ENCODE data around the gene TSPAN3.

TSPAN3 gene

DNA sequence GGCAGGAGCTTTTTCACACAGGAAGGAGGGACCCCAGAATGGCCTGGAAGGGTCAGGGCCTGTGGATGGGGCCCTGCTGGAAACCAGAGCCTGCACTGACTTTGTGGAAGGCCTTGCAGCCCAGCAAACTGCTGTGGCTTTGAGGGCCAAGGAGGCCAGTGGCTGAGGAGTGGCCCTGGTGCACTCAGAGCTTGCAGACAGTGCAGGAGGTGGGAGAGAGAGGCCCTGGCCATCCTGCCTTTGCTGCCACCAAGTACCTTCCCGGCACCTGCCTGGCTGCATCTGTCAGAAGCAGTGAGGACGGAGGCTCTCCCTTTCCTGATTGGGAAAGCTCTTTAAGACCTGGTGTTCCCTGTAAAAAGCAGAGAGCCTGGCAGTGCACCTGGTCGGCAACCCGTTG lies 69.6 kb downstream of the TSPAN3 start:
- no peaks in the 10 kb centered on the region for H3K36me3 ChIP-seq (replicated peaks)
- in situ Hi-C loops (cut with MboI; ENCODE audit: low sequenced_read_pairs), result no loop called here
- peaks cover 7% of the 10 kb centered on the region for H3K27me3 ChIP-seq (ENCODE audit: low read depth)
- H3K9me3 ChIP-seq, result no peaks in the 10 kb centered on the region
- no peak overlapping the region for H3K4me3 ChIP-seq
- DNase-seq (ENCODE audit: low spot score in 2 of 2), result no peak
- H3K4me1 ChIP-seq, result no peaks in the 10 kb centered on the region

DNA sequence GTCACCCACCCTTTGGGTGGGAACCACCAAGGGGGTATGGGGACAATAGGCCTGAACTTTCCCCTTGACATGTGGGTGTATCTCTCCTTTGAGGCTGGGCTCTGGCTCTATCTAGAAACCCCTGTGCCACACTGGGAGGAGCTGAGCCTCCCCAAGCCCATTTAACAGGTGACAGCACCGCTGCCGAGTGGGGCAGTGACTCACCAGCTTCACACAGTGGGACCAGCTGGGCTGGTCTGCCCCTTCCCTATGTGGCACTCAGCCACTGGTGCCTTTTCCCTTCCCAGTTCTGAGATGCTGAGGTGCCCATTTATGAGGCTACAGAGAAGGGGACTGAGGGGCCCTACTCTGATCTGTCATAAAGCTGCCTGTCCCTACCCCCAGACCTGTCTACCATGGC lies 70.9 kb downstream of the TSPAN3 start:
- Histone ChIP-seq H3K36me3 (replicated peaks) (no peaks in the 10 kb centered on the region), H3K4me1 (no peaks in the 10 kb centered on the region), H3K4me3 (no peak overlapping the region), H3K27me3 (ENCODE audit: low read depth) (peaks cover 7% of the 10 kb centered on the region; the same call in 1 of the 2 replicates), H3K9me3 (no peaks in the 10 kb centered on the region)
- in situ Hi-C loops (cut with MboI; ENCODE audit: low sequenced_read_pairs), result no loop called here
- DNase-seq (ENCODE audit: low spot score in 2 of 2), result no peak

DNA sequence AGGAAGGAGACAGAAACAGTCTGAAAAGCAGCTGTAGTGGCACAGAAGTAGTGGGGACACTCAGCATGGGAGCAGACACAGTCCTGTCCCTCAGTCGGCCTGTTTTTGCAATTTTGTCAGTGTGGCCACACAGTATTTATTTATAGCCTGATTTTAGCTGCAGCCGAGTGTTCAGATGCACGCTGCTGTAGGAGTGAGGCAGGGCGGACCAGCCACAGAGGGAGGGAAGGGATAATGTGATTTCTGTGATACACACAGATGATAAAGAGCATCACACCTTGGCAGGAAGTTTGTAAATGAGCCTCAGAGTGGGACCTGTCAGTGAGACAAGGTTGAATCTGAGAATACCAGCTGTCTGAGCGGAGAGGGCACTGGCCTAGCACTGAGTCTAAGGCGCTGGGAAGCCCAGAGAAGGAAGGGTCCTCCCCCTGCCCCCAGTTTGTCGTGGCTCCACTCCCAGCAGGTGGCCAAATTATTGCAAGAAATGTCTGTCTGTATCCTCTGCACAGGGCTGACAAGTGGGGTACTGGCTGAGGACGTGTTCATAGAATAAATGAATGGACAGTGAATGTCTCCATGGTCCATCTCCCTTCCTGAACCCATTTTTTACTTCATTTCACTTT lies 72.1 kb downstream of the TSPAN3 start:
- Histone ChIP-seq H3K27me3 (ENCODE audit: low read depth) (peaks cover 7% of the 10 kb centered on the region; the same call in 1 of the 2 replicates), H3K4me3 (no peak overlapping the region), H3K4me1 (no peaks in the 10 kb centered on the region), H3K9me3 (no peaks in the 10 kb centered on the region), H3K36me3 (replicated peaks) (no peaks in the 10 kb centered on the region)
- no peak for DNase-seq (ENCODE audit: low spot score in 2 of 2)
- in situ Hi-C loops (cut with MboI; ENCODE audit: low sequenced_read_pairs), result no loop called here

DNA sequence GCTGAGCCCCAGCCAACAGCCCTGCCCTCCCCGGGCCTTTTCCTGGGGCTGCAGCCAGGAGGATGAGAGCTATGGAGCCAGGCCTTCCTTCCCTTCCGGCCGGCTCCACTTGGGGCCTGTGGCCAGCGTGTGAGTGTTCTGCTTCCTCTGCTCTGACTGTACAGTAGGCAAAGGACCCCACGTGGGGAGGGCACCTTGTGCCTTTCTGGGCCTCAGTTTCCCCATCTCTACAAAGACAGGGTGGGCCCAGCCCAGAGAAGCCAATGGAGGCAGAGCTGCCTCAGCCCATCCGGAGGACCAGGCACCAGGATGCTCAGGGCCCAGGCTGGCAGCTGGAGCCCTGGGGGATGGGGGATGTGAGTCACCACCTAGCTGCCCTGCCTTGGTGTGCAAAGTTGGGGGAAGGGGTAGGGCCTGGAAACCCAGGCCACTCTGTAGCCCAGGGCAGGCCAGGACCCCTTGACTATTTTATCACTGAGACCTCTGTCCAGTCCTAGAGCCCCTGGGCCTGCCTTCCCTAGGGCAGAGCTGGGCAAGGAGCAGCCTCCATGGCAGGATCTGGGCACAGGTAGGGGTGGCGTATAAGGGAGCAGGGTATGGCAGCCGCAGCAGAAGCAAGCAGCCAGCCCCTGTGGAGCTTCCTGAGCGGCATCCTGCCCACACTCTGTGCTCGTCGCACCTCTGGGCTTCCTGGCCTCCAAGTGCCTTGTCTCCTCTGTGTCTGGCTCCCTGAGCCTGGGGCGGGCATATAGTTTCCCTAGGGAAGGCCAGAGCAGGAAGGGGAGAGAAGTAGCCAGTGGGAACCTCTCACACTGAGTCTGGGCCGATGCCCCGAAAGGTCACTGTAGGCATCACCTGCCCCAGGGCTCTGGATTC lies 74.1 kb downstream of the TSPAN3 start:
- Histone ChIP-seq H3K36me3 (replicated peaks) (no peaks in the 10 kb centered on the region), H3K4me1 (no peaks in the 10 kb centered on the region), H3K4me3 (no peak overlapping the region), H3K9me3 (no peaks in the 10 kb centered on the region), H3K27me3 (ENCODE audit: low read depth) (peaks cover 7% of the 10 kb centered on the region; the same call in 1 of the 2 replicates)
- DNase-seq (ENCODE audit: low spot score in 2 of 2), result no peak
- in situ Hi-C loops (cut with MboI; ENCODE audit: low sequenced_read_pairs), result no loop called here

DNA sequence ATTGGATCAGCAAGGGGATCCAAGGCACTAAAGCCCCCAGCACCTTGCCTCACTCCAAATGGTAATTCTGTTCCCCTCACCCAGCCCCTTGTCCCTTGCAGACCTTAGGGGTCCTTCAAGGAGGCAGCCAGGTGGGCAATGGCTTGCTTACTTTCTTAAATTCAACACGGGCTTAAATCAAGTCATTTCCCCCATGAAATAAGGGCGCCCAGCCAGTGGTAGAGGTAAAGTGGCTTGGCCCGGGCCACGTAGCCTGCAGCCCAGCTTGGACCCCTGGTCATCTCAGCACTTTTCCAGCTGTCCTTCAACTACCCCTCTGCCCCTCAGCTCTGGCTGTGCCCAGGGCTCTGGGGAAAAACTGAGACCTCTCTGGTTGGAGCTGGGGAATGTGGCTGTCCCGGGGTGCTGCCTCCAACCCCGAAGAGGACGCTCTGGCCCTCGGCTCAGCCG lies 74.8 kb downstream of the TSPAN3 start:
- Histone ChIP-seq H3K36me3 (replicated peaks) (no peaks in the 10 kb centered on the region), H3K9me3 (no peaks in the 10 kb centered on the region), H3K4me1 (no peaks in the 10 kb centered on the region), H3K4me3 (no peak overlapping the region), H3K27me3 (ENCODE audit: low read depth) (peaks cover 7% of the 10 kb centered on the region; the same call in 1 of the 2 replicates)
- no peak for DNase-seq (ENCODE audit: low spot score in 2 of 2)
- in situ Hi-C loops (cut with MboI; ENCODE audit: low sequenced_read_pairs), result no loop called here

DNA sequence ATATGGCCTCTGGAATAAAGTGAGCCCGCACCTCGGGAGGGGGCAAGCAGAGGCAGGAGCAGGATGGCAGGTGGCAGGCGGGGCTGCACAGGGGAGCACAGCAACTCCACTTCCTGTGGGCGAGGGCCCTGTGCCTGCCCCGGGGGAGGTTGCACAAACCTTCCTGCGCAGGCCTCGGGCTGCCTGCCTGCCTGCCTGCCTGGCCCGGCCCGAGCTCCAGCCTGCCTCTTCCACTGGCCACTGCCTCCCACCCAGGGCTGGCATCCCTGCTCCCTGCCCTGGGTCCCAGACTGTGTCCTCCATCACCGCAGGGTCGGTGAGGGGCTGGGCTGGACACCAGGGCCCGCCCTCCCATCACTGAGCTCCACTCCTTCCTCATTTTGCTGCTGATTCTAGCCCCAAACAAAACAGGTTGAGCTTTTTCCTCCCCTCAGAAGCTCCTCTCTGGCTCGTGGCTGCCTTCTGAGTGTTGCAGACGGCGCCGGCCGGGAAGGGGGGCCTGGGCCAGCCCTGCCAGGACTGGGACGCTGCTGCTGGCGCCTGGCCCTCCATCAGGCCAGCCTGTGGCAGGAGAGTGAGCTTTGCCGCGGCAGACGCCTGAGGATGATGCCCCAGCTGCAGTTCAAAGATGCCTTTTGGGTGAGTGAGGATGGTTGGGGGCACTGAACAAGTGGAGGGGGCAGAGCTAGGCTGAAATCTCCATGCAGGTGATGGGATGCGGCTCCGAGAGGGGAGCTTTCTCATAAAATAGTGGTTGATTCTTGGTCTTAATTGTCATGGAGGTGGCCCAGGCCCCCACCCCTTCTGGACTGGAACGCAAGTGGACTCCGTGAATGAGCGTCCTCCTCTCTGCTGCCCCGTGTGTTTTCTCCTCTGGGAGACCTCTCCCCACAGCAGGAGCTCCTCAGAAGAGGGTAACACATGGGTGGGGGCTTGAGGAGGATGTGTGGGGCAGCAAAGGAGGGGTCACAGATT lies 75.7 kb downstream of the TSPAN3 start, which contains the start of gene PSTPIP1:
TSS of gene PSTPIP1 (plus strand) at position 156 of the 975 bp plus-strand sequence. CDS start at position 604, 448 bp downstream.
- no peak for DNase-seq (ENCODE audit: low spot score in 2 of 2)
- H3K4me1 ChIP-seq, result no peaks in the 10 kb centered on the region
- no peak within 1 kb of the TSS for H3K4me3 ChIP-seq
- no peaks in the 10 kb centered on the region for H3K36me3 ChIP-seq (replicated peaks)
- no peaks in the 10 kb centered on the region for H3K9me3 ChIP-seq
- peaks cover 7% of the 10 kb centered on the region; the same call in 1 of the 2 replicates for H3K27me3 ChIP-seq (ENCODE audit: low read depth)
- in situ Hi-C loops (cut with MboI; ENCODE audit: low sequenced_read_pairs), result no loop called here

DNA sequence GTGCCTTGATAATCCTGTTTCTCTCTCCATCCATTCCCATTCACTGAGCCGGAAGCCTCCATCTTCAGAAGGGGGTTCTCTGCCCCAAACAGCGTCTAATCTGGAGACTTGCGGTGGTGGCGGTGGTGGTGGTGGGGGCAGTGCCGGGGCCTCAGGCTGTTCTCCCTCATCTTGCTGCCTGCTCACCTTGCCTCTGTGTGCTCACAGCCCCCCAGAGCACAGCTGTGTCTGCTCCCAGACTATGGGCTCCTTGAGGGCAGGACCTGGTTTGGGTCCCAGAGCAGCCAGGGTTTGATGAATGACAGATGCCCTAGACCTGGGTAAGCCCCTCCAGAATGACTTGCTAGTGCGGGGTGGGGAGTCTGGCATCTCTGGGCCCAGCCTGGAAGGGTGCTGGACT lies 76.4 kb downstream of the TSPAN3 start:
- Histone ChIP-seq H3K36me3 (replicated peaks) (no peaks in the 10 kb centered on the region), H3K27me3 (ENCODE audit: low read depth) (peaks cover 7% of the 10 kb centered on the region; the same call in 1 of the 2 replicates), H3K4me3 (no peak overlapping the region), H3K4me1 (no peaks in the 10 kb centered on the region), H3K9me3 (no peaks in the 10 kb centered on the region)
- no peak for DNase-seq (ENCODE audit: low spot score in 2 of 2)
- in situ Hi-C loops (cut with MboI; ENCODE audit: low sequenced_read_pairs), result no loop called here

DNA sequence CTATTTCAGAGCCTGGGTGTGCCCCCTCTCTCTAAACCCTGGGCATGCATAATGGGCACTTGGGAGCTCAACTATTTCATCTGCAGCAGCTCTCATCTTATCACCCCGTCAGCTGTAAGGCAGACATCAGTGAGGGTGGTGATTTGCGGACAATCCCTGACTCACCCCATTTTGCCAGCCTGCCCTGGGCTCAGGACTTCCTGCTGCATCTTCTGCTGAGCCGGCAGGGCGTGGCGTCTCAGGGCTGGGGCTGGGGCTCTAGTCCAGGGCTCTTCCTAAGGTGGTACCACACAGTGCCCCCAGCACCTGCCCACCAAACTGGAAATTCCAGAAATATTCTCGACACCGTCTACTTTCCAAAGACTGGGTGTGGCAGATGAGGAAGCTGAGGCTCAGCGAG lies 76.9 kb downstream of the TSPAN3 start:
- Histone ChIP-seq H3K4me3 (no peak overlapping the region), H3K9me3 (no peaks in the 10 kb centered on the region), H3K36me3 (replicated peaks) (no peaks in the 10 kb centered on the region), H3K27me3 (ENCODE audit: low read depth) (peaks cover 7% of the 10 kb centered on the region; the same call in 1 of the 2 replicates), H3K4me1 (no peaks in the 10 kb centered on the region)
- in situ Hi-C loops (cut with MboI; ENCODE audit: low sequenced_read_pairs), result no loop called here
- no peak for DNase-seq (ENCODE audit: low spot score in 2 of 2)

DNA sequence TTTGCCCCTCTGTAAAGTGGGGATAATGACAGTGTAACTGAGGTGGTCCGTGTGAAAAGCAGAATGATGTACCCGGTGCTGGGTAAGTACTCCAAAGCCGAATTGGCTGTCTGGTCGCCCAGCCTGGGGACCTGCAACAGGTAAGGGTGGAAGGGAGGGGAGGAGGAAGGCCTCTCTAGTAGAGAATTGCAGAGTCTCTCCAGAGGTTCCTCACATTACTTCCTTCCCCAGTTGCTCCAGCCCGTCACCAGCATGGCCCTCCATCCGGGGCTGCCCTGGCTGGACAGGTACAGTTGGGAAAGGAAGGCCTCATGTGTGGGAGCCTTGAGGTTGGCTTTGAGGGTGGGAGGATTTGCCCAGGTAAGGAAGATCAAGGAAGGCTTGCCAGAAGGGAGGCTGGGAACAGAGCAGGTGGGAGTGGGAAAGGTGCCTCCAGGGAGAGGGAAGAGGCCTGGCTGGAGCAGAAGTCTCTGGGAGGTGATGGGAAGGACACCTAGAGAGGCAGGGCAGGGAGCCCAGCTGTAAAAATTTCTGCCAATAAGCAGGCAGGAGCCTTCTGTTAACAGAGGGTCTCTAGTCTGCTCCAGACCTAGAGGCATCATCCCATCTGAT lies 77.7 kb downstream of the TSPAN3 start:
- peaks cover under 1% of the 10 kb centered on the region; the same call in 1 of the 2 replicates for H3K27me3 ChIP-seq (ENCODE audit: low read depth)
- no peaks in the 10 kb centered on the region for H3K36me3 ChIP-seq (replicated peaks)
- H3K9me3 ChIP-seq, result no peaks in the 10 kb centered on the region
- H3K4me1 ChIP-seq, result no peaks in the 10 kb centered on the region
- no peak for DNase-seq (ENCODE audit: low spot score in 2 of 2)
- no peak overlapping the region for H3K4me3 ChIP-seq
- in situ Hi-C loops (cut with MboI; ENCODE audit: low sequenced_read_pairs), result no loop called here

DNA sequence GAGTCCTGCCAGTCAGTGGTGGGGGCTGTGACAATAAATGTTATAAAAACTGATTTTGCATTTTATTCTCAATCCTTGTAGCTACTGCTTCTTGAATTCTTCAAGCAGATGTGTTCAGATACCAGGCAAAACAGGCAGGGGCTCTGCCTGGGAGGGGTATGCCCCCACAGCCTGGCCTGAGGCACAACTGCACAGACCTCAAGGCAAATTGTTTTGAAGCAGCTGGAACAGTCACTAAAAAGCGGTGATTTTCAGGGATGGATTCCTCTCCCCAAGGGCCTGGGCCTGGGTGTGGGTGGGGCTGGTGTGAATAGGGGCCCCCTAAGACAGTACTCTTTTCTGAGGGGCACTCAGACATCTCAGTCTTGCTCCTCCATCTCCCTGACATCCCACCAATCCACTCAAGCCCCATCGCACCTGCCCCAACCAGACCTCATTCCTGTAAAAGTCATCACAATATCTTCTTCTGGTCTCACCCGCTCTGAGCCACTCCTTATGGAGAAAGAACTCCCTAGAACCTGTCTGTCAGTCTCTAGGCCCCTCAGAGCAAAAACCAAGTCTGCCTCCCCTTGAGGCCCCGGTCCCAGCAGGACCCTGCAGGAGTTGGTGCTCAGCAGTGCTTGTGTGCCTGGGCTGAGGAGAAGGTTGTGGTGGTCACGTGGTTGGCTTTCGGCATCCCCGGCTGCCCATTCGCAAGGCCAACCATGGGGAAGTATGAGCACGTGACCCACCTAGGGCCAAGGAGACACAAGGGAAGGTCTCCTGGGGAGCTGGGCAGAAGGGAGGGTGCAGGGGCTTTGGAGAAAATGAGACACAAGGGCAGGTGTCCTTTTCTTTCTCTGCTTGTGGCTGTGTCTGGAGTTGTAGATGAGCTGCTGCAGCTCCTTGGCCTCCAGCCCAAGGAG lies 78.9 kb downstream of the TSPAN3 start:
- no peak for DNase-seq (ENCODE audit: low spot score in 2 of 2)
- no peaks in the 10 kb centered on the region for H3K9me3 ChIP-seq
- no peak overlapping the region for H3K4me3 ChIP-seq
- no peaks in the 10 kb centered on the region for H3K27me3 ChIP-seq (ENCODE audit: low read depth)
- H3K36me3 ChIP-seq (replicated peaks), result no peaks in the 10 kb centered on the region
- H3K4me1 ChIP-seq, result no peaks in the 10 kb centered on the region
- in situ Hi-C loops (cut with MboI; ENCODE audit: low sequenced_read_pairs), result no loop called here
